MM.1S (cell line): ENCODE results near the gene ZNF366.

Experiments
- EZH2 ChIP-seq: fragments of 300-600 bp; sonication (generic); optimal IDR thresholded peaks from 2 replicates; pipeline ENCODE3; 2017; ENCODE audit warnings: low read depth, mild to moderate bottlenecking, antibody characterized with exemption, low read length, mixed read lengths
- EZH2phosphoT487 ChIP-seq: fragments of 300-600 bp; sonication (generic); IDR thresholded peaks from 2 replicates; pipeline ENCODE4 v1.6.1; 2018; ENCODE audit warnings: antibody characterized with exemption, low read length
- TF ChIP-seq, protein P1 (sequence below): fragments of 300-600 bp; sonication (generic); IDR thresholded peaks from 2 replicates; pipeline ENCODE4 v1.5.1; 2016; ENCODE audit warnings: antibody characterized with exemption, low read length, mixed read lengths

DNA sequence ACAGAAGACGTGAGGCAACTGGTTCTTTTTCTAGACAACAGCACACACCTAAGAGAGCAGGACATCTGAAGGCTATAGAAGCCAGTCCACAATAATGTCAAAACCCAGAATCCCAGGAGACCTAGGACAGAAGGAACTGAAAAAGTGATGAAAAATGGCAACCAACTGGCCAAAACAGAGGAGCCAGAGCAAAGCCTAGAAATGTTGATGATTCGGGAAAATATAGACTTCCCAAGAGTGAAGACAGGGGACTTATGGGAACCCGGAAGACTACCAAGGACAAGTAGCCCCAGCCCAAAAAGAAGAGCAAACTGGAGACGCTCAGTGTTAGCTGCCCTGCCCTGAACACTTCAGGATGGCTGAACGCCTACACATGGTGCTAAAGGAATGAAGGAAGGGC, 43.4 kb upstream of the ZNF366 start:
- TF ChIP-seq, protein P1, sequence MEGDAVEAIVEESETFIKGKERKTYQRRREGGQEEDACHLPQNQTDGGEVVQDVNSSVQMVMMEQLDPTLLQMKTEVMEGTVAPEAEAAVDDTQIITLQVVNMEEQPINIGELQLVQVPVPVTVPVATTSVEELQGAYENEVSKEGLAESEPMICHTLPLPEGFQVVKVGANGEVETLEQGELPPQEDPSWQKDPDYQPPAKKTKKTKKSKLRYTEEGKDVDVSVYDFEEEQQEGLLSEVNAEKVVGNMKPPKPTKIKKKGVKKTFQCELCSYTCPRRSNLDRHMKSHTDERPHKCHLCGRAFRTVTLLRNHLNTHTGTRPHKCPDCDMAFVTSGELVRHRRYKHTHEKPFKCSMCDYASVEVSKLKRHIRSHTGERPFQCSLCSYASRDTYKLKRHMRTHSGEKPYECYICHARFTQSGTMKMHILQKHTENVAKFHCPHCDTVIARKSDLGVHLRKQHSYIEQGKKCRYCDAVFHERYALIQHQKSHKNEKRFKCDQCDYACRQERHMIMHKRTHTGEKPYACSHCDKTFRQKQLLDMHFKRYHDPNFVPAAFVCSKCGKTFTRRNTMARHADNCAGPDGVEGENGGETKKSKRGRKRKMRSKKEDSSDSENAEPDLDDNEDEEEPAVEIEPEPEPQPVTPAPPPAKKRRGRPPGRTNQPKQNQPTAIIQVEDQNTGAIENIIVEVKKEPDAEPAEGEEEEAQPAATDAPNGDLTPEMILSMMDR: no peak
- TF ChIP-seq EZH2phosphoT487 (no peak), EZH2 (no peak)
